ENCODE measurements around the gene CHRNA7.

Gene CHRNA7

DNA sequence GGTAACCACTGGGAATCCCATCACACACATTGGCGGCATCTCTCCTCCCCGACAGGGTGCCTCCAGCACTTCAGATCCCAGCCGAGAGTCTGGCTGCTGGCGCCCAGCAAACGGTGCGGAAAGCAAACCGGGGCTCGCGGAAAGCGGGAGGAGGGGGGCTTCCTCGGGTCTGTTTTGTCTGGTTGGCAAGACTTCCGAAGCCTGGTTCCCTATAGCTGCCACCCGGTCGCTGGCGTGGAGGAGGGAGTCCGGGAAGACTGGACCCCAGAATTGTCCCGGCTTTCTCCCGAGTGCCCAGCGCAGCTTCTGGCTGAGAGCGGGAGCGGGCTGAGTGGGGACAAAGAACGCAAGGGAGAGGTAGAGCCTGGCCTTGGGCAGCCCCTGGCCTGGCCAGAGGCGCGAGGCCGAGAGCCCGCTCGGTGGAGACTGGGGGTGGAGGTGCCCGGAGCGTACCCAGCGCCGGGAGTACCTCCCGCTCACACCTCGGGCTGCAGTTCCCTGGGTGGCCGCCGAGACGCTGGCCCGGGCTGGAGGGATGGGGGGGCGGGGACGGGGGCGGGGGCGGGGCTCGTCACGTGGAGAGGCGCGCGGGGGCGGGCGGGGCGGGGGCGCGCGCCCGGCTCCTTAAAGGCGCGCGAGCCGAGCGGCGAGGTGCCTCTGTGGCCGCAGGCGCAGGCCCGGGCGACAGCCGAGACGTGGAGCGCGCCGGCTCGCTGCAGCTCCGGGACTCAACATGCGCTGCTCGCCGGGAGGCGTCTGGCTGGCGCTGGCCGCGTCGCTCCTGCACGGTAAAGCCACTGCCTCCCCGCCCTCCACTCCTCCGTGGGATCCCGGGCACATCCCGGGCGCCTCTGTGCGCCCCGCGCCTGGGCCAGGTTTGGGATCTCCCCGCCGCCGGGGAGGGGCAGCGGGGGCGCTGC is at the start of gene CHRNA7:
Gene CHRNA7, plus strand, starts transcription at position 654 of the 920 bp plus-strand sequence. Its CDS starts 80 bp downstream, at position 734.
- no peak for DNase-seq (ENCODE audit: low read depth, low spot score)
- H3K27ac ChIP-seq, result no peak within 1 kb of the TSS

DNA sequence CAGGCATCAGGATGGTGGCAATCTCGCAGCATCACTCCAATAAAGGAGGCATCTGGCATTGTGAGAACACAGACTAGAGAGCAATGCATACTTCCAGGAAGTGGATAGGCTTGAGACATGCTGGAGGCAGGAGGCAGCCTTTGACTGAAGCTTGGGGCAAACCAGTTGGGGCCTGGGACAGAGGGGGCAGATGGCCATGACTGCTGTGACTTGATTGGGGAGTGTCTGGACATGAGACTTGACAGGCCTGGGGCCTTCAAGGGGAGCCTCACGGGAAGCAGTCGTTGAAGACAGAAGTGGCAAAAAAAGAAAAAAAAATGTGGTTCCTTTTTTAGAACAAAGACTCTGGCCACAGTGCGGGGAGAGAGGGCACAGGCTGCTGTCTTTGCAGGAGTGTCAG is 44.7 kb upstream of the CHRNA7 start:
- H3K27ac ChIP-seq, result no peak overlapping the region
- DNase-seq (ENCODE audit: low read depth, low spot score), result no peak

DNA sequence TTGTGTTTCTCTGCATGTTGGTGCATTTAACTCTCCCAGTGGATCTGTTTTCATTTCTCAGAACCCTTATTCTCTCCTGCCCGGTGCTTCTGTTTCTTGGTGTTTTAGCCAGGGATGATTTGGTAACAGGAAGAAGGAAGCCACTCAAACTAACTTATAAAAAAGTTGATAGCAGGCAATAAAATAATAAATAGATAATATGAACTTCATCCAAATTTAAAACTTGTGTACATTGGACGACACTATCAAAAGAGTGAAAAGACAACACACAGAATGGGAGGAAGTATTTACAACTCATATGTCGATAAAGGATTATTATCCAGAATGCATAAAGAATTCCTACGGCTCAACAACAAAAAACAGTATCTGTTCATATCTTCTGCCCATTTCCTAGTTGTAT is 37.3 kb upstream of the CHRNA7 start:
- no peak for DNase-seq (ENCODE audit: low read depth, low spot score)
- no peak overlapping the region for H3K27ac ChIP-seq

- no peak for DNase-seq (ENCODE audit: low read depth, low spot score)
- H3K27ac ChIP-seq, result no peak overlapping the region
These were observed 32.6 kb upstream of the CHRNA7 start for GRCh38 chr15:31997711-31998110.

- no peak for DNase-seq (ENCODE audit: low read depth, low spot score)
- no peak overlapping the region for H3K27ac ChIP-seq
These were observed 26.8 kb upstream of the CHRNA7 start for GRCh38 chr15:32003558-32003957.

- no peak for DNase-seq (ENCODE audit: low read depth, low spot score)
These were observed 26.1 kb upstream of the CHRNA7 start for GRCh38 chr15:32004249-32004648.

GRCh38 chr15:32007355-32007960 is 22.9 kb upstream of the CHRNA7 start:
- DNase-seq (ENCODE audit: low read depth, low spot score), result no peak
- H3K27ac ChIP-seq, result no peak overlapping the region

More at GRCh38 chr15:32004249-32004648, 26.1 kb upstream of the CHRNA7 start:
- no peak overlapping the region for H3K27ac ChIP-seq

GRCh38 chr15:32014953-32015352 is 15.4 kb upstream of the CHRNA7 start:
- no peak for DNase-seq (ENCODE audit: low read depth, low spot score)
- H3K27ac ChIP-seq, result no peak overlapping the region

- no peak overlapping the region for H3K27ac ChIP-seq
- no peak for DNase-seq (ENCODE audit: low read depth, low spot score)
These were observed 10.2 kb upstream of the CHRNA7 start for GRCh38 chr15:32020156-32020555.

GRCh38 chr15:32028921-32029320 is 1.4 kb upstream of the CHRNA7 start:
- H3K27ac ChIP-seq, result no peak overlapping the region
- DNase-seq (ENCODE audit: low read depth, low spot score), result no peak

DNA sequence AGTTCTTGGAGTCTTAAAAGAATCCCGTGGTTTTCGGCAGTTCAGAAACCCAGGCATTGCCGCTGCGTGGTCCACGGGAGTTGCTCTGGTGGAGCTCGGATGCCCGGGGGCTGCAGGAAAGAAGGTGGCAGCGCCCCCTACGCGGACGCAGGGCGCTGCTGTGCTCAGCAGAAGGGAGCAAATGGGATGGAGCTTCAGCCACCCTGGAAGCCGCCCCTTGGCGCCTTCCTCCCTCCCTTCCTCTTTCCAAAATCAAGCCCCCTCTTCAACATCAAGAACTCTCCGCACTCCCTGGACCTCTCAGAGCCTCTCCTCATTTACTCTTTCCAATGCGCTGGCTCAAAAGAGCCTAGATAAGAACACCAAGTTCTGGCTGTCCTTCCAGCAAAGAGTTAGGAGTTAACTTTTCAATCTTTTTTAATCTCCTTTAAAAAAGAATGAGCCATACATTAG is 880 bp upstream of the CHRNA7 start:
- no peak overlapping the region for H3K27ac ChIP-seq
- DNase-seq (ENCODE audit: low read depth, low spot score), result no peak

DNA sequence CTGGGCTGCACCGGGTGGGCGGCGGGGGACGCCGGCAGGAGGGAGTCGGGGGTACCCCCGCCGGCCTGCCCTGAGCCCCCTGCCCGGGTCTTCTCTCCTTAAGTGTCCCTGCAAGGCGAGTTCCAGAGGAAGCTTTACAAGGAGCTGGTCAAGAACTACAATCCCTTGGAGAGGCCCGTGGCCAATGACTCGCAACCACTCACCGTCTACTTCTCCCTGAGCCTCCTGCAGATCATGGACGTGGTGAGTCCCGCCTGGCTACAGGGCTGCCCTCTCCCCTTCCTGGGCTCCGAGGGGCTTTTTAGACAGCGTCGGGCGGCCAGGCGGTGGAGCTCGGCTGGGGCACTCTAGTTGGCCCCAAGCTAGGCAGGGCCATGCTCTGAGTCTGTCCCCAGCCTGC is 480 bp downstream of the CHRNA7 start:
- DNase-seq (ENCODE audit: low read depth, low spot score), result no peak
- H3K27ac ChIP-seq, result no peak overlapping the region

- H3K27ac ChIP-seq, result no peak overlapping the region
- DNase-seq (ENCODE audit: low read depth, low spot score), result no peak
These were observed 3.0 kb downstream of the CHRNA7 start for GRCh38 chr15:32033186-32033890.

GRCh38 chr15:32034106-32034505 is 3.8 kb downstream of the CHRNA7 start:
- DNase-seq (ENCODE audit: low read depth, low spot score), result no peak

DNA sequence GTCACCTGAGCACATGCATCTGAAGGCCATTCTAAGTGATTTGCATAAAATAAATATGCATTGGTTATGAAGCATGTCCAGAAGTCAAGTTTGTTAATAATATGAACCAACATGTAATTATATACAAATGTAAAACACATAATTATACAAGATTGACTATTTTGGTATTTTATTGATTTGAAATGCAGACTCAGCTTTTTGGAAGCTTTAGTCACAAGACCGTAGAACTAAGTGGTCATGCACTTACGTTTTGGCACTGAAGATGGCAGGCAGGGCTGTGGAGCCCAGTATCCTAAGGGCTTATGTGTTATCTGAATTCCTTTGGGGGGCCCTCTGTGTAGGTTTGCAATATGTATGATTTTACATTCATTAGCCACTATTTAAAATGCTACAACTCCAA is 5.0 kb downstream of the CHRNA7 start:
- no peak overlapping the region for H3K27ac ChIP-seq
- DNase-seq (ENCODE audit: low read depth, low spot score), result no peak

More at GRCh38 chr15:32034106-32034505, 3.8 kb downstream of the CHRNA7 start:
- no peak overlapping the region for H3K27ac ChIP-seq

DNA sequence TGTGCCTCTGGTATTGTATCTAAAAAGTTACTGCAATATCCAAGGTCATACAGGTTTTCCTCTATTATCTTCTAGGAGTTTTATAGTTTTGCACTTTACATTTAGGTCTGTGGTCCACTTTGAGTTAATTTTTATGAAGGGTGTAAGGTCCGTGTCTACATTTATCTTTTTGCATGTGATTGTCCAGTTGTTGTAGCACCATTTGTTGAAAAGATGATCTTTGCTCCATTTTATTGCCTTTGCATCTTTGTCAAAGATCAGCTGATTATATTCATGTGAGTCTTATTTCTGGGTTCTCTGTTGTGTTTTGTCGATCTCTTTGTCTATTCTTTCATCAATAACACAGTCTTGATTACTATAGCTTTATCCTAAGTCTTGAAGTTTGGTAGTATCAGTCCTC is 6.7 kb downstream of the CHRNA7 start:
- DNase-seq (ENCODE audit: low read depth, low spot score), result no peak
- H3K27ac ChIP-seq, result no peak overlapping the region

- no peak for DNase-seq (ENCODE audit: low read depth, low spot score)
- no peak overlapping the region for H3K27ac ChIP-seq
These were observed 11.0 kb downstream of the CHRNA7 start for GRCh38 chr15:32041294-32041693.

DNA sequence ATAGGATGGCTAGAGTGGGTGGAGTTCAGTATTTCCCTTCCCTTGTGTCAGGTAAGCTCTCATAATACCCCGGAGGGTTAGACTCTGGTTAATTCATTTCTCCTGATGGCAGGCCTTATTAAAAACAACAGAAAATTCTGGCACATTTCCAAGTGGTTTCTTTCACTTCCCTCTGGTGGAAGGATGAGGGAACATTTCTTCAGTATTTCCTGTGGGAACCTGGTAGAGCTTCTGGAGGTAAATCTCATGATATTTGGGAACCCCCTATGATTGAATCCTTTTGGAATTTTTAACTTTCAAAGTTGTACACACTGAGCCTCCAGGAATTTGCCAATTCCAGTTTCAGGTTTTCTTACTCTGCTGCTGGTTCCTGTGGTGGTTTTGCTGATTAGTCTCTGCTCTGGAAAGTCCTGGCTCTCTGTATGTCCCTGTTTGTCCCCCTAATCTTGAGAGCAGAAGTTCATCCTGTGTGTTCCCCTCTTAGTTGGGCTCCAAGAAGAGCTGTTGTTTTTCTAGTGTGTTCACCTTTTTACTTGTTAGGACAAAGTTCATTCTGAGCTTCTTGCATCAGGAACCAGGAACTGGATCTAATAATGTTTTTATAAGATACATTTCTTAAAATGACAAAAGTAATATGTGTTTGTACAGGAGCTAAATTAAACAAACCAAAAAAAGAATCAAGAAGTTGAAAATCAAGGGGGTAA is 12.1 kb downstream of the CHRNA7 start:
- H3K27ac ChIP-seq, result no peak overlapping the region
- no peak for DNase-seq (ENCODE audit: low read depth, low spot score)

GRCh38 chr15:32053719-32054118 is 23.4 kb downstream of the CHRNA7 start:
- no peak for DNase-seq (ENCODE audit: low read depth, low spot score)
- no peak overlapping the region for H3K27ac ChIP-seq

GRCh38 chr15:32057876-32058425 is 27.6 kb downstream of the CHRNA7 start:
- H3K27ac ChIP-seq, result no peak overlapping the region
- DNase-seq (ENCODE audit: low read depth, low spot score), result no peak
